ENCODE measurements around the gene PPP6R1.

DNA sequence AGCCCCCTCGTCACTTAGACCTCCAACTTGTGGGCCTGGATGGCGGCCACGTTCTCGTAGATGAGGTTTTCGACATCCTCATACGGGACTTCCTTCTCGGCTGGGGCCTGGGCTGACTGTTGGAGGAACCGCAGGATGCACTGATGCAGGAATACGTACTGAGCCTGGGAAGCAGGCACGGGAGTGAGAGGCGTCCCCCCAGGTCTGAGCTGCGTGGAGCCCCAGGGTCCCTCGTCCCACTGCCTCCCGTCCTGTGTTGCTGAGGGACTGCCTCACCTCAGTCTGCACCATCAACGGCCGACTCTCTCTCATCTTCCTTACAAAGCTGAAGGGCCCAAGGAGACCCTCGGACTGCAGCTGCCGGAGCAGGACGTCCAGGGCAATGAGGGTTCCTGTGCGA lies 77.1 kb downstream of the PPP6R1 start:
- TF ChIP-seq, protein P1, sequence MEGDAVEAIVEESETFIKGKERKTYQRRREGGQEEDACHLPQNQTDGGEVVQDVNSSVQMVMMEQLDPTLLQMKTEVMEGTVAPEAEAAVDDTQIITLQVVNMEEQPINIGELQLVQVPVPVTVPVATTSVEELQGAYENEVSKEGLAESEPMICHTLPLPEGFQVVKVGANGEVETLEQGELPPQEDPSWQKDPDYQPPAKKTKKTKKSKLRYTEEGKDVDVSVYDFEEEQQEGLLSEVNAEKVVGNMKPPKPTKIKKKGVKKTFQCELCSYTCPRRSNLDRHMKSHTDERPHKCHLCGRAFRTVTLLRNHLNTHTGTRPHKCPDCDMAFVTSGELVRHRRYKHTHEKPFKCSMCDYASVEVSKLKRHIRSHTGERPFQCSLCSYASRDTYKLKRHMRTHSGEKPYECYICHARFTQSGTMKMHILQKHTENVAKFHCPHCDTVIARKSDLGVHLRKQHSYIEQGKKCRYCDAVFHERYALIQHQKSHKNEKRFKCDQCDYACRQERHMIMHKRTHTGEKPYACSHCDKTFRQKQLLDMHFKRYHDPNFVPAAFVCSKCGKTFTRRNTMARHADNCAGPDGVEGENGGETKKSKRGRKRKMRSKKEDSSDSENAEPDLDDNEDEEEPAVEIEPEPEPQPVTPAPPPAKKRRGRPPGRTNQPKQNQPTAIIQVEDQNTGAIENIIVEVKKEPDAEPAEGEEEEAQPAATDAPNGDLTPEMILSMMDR (IDR thresholded peaks at IDR 0.05), result no peak
- TF ChIP-seq POLR2AphosphoS5 (IDR thresholded peaks at IDR 0.05), result no peak
